ENCODE results near the gene PCOLCE2.

DNA sequence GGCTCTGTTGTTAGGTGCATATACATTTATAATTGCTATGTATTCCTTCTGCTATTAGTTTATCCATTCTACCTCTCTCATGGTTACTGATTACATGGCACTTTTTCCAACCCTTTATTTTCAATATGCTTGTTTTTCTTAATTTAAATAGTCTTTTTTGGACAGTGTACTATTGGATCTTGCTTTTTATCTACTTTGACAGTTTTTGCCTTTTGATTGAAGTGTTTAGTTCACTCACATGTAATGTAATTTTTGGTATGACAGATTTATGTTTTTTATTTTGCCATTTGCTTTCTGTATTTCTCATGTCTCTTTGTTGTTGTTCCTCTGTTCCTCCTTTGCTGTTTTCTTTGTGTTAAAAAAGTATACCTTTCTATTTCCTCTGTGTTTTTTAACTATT, 120.5 kb downstream of the PCOLCE2 start:
- no peak for TF ChIP-seq POLR2A (IDR thresholded peaks at IDR 0.05)
- TF ChIP-seq, protein P1, sequence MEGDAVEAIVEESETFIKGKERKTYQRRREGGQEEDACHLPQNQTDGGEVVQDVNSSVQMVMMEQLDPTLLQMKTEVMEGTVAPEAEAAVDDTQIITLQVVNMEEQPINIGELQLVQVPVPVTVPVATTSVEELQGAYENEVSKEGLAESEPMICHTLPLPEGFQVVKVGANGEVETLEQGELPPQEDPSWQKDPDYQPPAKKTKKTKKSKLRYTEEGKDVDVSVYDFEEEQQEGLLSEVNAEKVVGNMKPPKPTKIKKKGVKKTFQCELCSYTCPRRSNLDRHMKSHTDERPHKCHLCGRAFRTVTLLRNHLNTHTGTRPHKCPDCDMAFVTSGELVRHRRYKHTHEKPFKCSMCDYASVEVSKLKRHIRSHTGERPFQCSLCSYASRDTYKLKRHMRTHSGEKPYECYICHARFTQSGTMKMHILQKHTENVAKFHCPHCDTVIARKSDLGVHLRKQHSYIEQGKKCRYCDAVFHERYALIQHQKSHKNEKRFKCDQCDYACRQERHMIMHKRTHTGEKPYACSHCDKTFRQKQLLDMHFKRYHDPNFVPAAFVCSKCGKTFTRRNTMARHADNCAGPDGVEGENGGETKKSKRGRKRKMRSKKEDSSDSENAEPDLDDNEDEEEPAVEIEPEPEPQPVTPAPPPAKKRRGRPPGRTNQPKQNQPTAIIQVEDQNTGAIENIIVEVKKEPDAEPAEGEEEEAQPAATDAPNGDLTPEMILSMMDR (IDR thresholded peaks at IDR 0.05) = no peak

Data from uterus (tissue), 2 donors.